IMR-90 (cell line): ENCODE results near the gene TAPT1. TPM values are rescaled to one million over a fixed set of nuclear protein-coding genes. Genes with fewer than 3 reads are reported as not detected.

Experiments used
- ATAC-seq: fragments of 200-7000 bp; cut with Tn5 transposase; 2 replicates; pipeline ENCODE4 v1.9.1; 2020; ENCODE audit warnings: low read depth, mild to moderate bottlenecking, moderate library complexity
- BruUV-seq: library from RNA; stranded (reverse); fragments of 400-500 nt; replicated peaks from 2 replicates; lab custom pipeline; 2021; lab: Mats Ljungman, UMichigan
- CTCF ChIA-PET: fragments of 300-600 bp; formaldehyde crosslinking; extraction: SDS; loops from one replicate; lab custom pipeline; 2021; ENCODE audit warnings: antibody characterized with exemption; lab: Yijun Ruan, JAX
- POLR2A ChIA-PET: fragments of 300-600 bp; sonication (Branson Sonifier 250); formaldehyde crosslinking; loops from one replicate; lab custom pipeline; 2022; ENCODE audit warnings: antibody characterized with exemption; ENCODE audit not compliant: unreplicated experiment; lab: Charles Lee
- DNase-seq: peaks from one replicate; pipeline ENCODE4 v3.0.0; 2013
- H2AFZ ChIP-seq: replicated peaks from 2 replicates; pipeline ENCODE3; 2013; ENCODE audit warnings: low read length, mild to moderate bottlenecking; ENCODE audit not compliant: poor library complexity
- H2AK5ac ChIP-seq: 2 replicates; pipeline ENCODE4 v1.6.1; 2013; ENCODE audit warnings: low read depth, low read length, inconsistent platforms
- H2AK9ac ChIP-seq: replicated peaks from 2 replicates; pipeline ENCODE3; 2013; ENCODE audit warnings: mild to moderate bottlenecking, low read depth, low read length, moderate library complexity; ENCODE audit not compliant: poor library complexity
- H2BK120ac ChIP-seq: 2 replicates; pipeline ENCODE4 v1.6.1; 2013; ENCODE audit warnings: low read depth, low read length, inconsistent platforms
- H2BK15ac ChIP-seq: 3 replicates; pipeline ENCODE4 v1.6.1; 2013; ENCODE audit warnings: low read depth, low read length, inconsistent platforms
- H2BK20ac ChIP-seq: 2 replicates; pipeline ENCODE4 v1.6.1; 2013; ENCODE audit warnings: low read depth, mild to moderate bottlenecking, inconsistent platforms, low read length, moderate library complexity
- H2BK5ac ChIP-seq: 2 replicates; pipeline ENCODE4 v1.6.1; 2013; ENCODE audit warnings: mild to moderate bottlenecking, low read depth, low read length, inconsistent platforms; ENCODE audit not compliant: poor library complexity, severe bottlenecking
- H3K14ac ChIP-seq: replicated peaks from 2 replicates; pipeline ENCODE4 v1.6.1; 2013; ENCODE audit warnings: low read depth, low read length, inconsistent platforms
- H3K18ac ChIP-seq: 2 replicates; pipeline ENCODE4 v1.6.1; 2013; ENCODE audit warnings: low read depth, low read length, control low read depth
- H3K23ac ChIP-seq: 2 replicates; pipeline ENCODE4 v1.6.1; 2013; ENCODE audit warnings: low read depth, low read length, inconsistent platforms
- H3K27ac ChIP-seq: 2 replicates; pipeline ENCODE4 v1.5.1; 2013; ENCODE audit warnings: mild to moderate bottlenecking, control low read depth, low read length; ENCODE audit not compliant: insufficient read depth
- H3K27me3 ChIP-seq: 2 replicates; pipeline ENCODE4 v1.6.1; 2013; ENCODE audit warnings: low read length; ENCODE audit not compliant: control insufficient read depth, insufficient read depth
- H3K36me3 ChIP-seq: 2 replicates; pipeline ENCODE4 v1.6.1; 2013; ENCODE audit warnings: low read length, mixed read lengths; ENCODE audit not compliant: control insufficient read depth, insufficient read depth
- H3K4ac ChIP-seq: 2 replicates; pipeline ENCODE4 v1.6.1; 2013; ENCODE audit warnings: low read depth, low read length, inconsistent platforms
- H3K4me1 ChIP-seq: 2 replicates; pipeline ENCODE4 v1.6.1; 2013; ENCODE audit warnings: low read length, mixed read lengths; ENCODE audit not compliant: control insufficient read depth, insufficient read depth
- H3K4me2 ChIP-seq: 2 replicates; pipeline ENCODE4 v1.6.1; 2013; ENCODE audit warnings: low read depth, mild to moderate bottlenecking, control low read depth, low read length, moderate library complexity
- H3K4me3 ChIP-seq: 2 replicates; pipeline ENCODE4 v1.5.1; 2013; ENCODE audit warnings: low read depth, mild to moderate bottlenecking, control low read depth, low read length, moderate library complexity; ENCODE audit not compliant: insufficient read depth
- H3K56ac ChIP-seq: 2 replicates; pipeline ENCODE4 v1.6.1; 2013; ENCODE audit warnings: low read length, inconsistent platforms; ENCODE audit not compliant: insufficient read depth; ENCODE audit errors: extremely low read depth
- H3K79me1 ChIP-seq, 2 experiments: 2 replicates each; pipeline ENCODE4 v1.6.1; 2013; ENCODE audit warnings: low read length in 2 of 2, inconsistent platforms in 1 of 2, low read depth in 1 of 2
- H3K9ac ChIP-seq: 2 replicates; pipeline ENCODE4 v1.6.1; 2013; ENCODE audit warnings: low read depth, low read length, control low read depth
- H3K9me1 ChIP-seq: 2 replicates; pipeline ENCODE4 v1.6.1; 2013; ENCODE audit warnings: low read length, inconsistent platforms; ENCODE audit not compliant: insufficient read depth
- H3K9me3 ChIP-seq: 2 replicates; pipeline ENCODE4 v1.6.1; 2013; ENCODE audit warnings: low read length; ENCODE audit not compliant: control insufficient read depth, insufficient read depth
- H4K20me1 ChIP-seq: 2 replicates; pipeline ENCODE4 v1.6.1; 2013; ENCODE audit warnings: low read length, inconsistent platforms; ENCODE audit not compliant: insufficient read depth
- H4K5ac ChIP-seq: 2 replicates; pipeline ENCODE4 v1.6.1; 2013; ENCODE audit warnings: mild to moderate bottlenecking, low read depth, low read length, control low read depth
- H4K8ac ChIP-seq, 2 experiments: 2 replicates each; pipeline ENCODE4 v1.6.1; 2013; ENCODE audit warnings: low read depth in 2 of 2, low read length in 2 of 2, control low read depth in 1 of 2, inconsistent platforms in 1 of 2
- H4K91ac ChIP-seq: 2 replicates; pipeline ENCODE4 v1.6.1; 2013; ENCODE audit warnings: low read depth, low read length, inconsistent platforms; ENCODE audit not compliant: insufficient read depth
- CEBPB ChIP-seq: IDR thresholded peaks from 2 replicates; pipeline ENCODE4 v1.6.1; 2012; ENCODE audit warnings: low read depth, low read length, improper control_type of control experiment
- POLR2A ChIP-seq: IDR thresholded peaks from 2 replicates; pipeline ENCODE4 v1.6.1; 2012; ENCODE audit warnings: mild to moderate bottlenecking, low read depth, low read length
- RAD21 ChIP-seq: IDR thresholded peaks from 2 replicates; pipeline ENCODE4 v1.6.1; 2012; ENCODE audit warnings: low read length, improper control_type of control experiment
- SMC3 ChIP-seq: fragments of 150-350 bp; IDR thresholded peaks from 2 replicates; pipeline ENCODE4 v1.6.1; 2016; ENCODE audit warnings: low read depth, mild to moderate bottlenecking, antibody characterized with exemption, low read length, moderate library complexity
- USF2 ChIP-seq: fragments of 150-350 bp; IDR thresholded peaks from 2 replicates; pipeline ENCODE4 v1.6.1; 2017; ENCODE audit warnings: mild to moderate bottlenecking, antibody characterized with exemption, low read length, low read depth
- WGBS, 2 experiments: methylation state at CpG; one replicate each; pipeline versions ENCODE4 v1.1.5 to v1.1.7; 2013; ENCODE audit warnings: missing lambda C conversion rate in 2 of 2; ENCODE audit not compliant: insufficient read length in 1 of 2; ENCODE audit errors: extremely low coverage in 2 of 2; 5-methylcytosine and 5-hydroxymethylcytosine counted together
- dilution Hi-C: fragments of 300-500 bp; cut with HindIII; formaldehyde crosslinking; loops from one replicate; pipeline ENCODE4 v1.14.3; 2018; ENCODE audit warnings: low sequenced_read_pairs; ENCODE audit not compliant: unreplicated experiment
- in situ Hi-C: fragments of 300-500 bp; cut with MboI; formaldehyde crosslinking; loops from 3 replicates; pipeline ENCODE4 v1.14.3; 2019; ENCODE audit warnings: low sequenced_read_pairs, inconsistent platforms, mixed read lengths
- intact Hi-C: fragments of 100-400 bp; cut with micrococcal nuclease; formaldehyde crosslinking; loops from 2 replicates; pipeline ENCODE4 v1.10.0; 2022
- polyA plus RNA-seq, 3 experiments: library from polyadenylated mRNA; depleted of rRNA; stranded (reverse); fragments of >200 nt; gene quantifications; 2 replicates each; pipeline ENCODE4 v1.2.3, GENCODE V29; 2012; ENCODE audit warnings: low replicate concordance in 1 of 3
- total RNA-seq: library from RNA; depleted of rRNA; stranded (reverse); fragments of >200 nt; gene quantifications from 2 replicates; pipeline ENCODE4 v1.2.3, GENCODE V29; 2012

Gene TAPT1
- total and polyA plus RNA-seq, 2 of the 4 experiments (the other 2 are of a cell fraction): 5.6 to 12.2 TPM

- no peak overlapping the region for H3K14ac ChIP-seq
- H3K9me1 ChIP-seq: no peaks in the 10 kb centered on the region
- no peak overlapping the region for H2AFZ ChIP-seq
- in situ Hi-C loops: no loop called here
- no CpG with 5 or more reads among the region's 4 CpGs for WGBS, 2 experiments
- intact Hi-C loops: loop anchor here (5.0 to 10.0 kb wide), 2 partner anchors 33 to 455 kb away; partner anchors contain the start of gene TAPT1
- no peaks in the 10 kb centered on the region; the same call in 1 of the 2 replicates for H3K27me3 ChIP-seq
- H3K4me3 ChIP-seq: no peak overlapping the region
- CTCF ChIA-PET: interaction anchor here (0.6 kb wide), 1 partner anchor 1254 kb away, joined by 3 read pairs; no protein-coding TSS in a partner anchor
- no peak overlapping the region for H2BK15ac ChIP-seq
- H2AK5ac ChIP-seq: no peak overlapping the region
- TF ChIP-seq RAD21 (no peak), USF2 (no peak), SMC3 (no peak), CEBPB (peak; percentile 59), POLR2A (no peak)
- no peak overlapping the region for H3K9ac ChIP-seq
- DNase-seq: peak; percentile 16
- dilution Hi-C loops: no loop called here
- no peak overlapping the region for H3K23ac ChIP-seq
- H4K20me1 ChIP-seq: no peaks in the 10 kb centered on the region
- no peaks in the 10 kb centered on the region for H3K9me3 ChIP-seq
- ATAC-seq: no peak
- no peaks in the 10 kb centered on the region for H3K4me1 ChIP-seq
- no peak overlapping the region for H2BK20ac ChIP-seq
- H3K56ac ChIP-seq: no peak overlapping the region
- H3K36me3 ChIP-seq: peaks cover 2% of the 10 kb centered on the region; the same call in 1 of the 2 replicates
- no peak overlapping the region for H2AK9ac ChIP-seq
- H4K5ac ChIP-seq: no peak overlapping the region
- no peaks in the 10 kb centered on the region for H3K79me1 ChIP-seq
- H3K4me2 ChIP-seq: no peak overlapping the region
- no TSS peak for BruUV-seq
- H2BK120ac ChIP-seq: no peak overlapping the region
- H3K4ac ChIP-seq: no peak overlapping the region
- no peak overlapping the region for H4K8ac ChIP-seq
- no peak overlapping the region for H3K27ac ChIP-seq
- H3K18ac ChIP-seq: no peak overlapping the region
- H4K91ac ChIP-seq: no peak overlapping the region
- POLR2A ChIA-PET: no interaction called here
- no peak overlapping the region for H2BK5ac ChIP-seq
Measured at GRCh38 chr4:16259889-16260246, 33.6 kb upstream of the TAPT1 start.
